Measurements from ENCODE around the gene DNMT3L. TPM values are rescaled to one million over a fixed set of nuclear protein-coding genes. Genes with fewer than 3 reads are reported as not detected.
"Not testable (repeated sequence)": the region's sequence is repeated elsewhere in the genome, so short reads cannot be mapped to it uniquely, and the experiment has no call there.

The DNMT3L gene
- total and polyA plus RNA-seq, 8 donors: not detected

DNA sequence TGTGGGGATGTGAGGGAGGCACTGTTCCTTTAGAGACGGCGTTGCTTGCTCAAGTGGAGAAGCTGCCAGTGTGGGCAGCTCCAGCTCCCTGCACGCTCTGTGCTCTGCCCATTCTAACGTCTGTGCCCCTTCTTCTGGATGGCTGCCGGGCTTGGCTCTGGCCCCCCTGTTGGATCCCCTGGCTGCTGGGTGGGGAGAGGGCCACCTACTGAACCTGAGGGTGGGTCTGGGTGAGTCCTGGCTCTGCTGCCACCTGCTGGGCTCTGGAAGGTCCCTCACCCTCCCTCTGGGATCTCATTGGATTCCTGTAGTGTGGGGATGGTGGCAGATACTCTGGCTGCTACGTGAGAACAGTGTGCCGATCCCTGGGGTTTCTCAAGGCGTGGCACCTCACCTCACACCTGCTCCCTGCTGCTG lies 43.2 kb upstream of the DNMT3L start:
- DNase-seq (no peak), FAIRE-seq (no peak), ATAC-seq (peak in 3 of 4 donors; percentile 24 to 30 (median 24))
- Histone ChIP-seq H3K27me3 (no peaks in the 10 kb centered on the region), H3K4me3 (no peak overlapping the region), H3K36me3 (no peaks in the 10 kb centered on the region), H3K4me1 (peaks cover 0 to 31% (median 5%) of the 10 kb centered on the region in 3 donors), H3K27ac (no peak overlapping the region), H3K9me3 (no peaks in the 10 kb centered on the region)
- 60 to 64% methylated on average over 8 of the region's 8 CpGs for WGBS, 2 donors
- intact Hi-C loops (cut with DNase I): no loop called here
- TF ChIP-seq, protein P1, sequence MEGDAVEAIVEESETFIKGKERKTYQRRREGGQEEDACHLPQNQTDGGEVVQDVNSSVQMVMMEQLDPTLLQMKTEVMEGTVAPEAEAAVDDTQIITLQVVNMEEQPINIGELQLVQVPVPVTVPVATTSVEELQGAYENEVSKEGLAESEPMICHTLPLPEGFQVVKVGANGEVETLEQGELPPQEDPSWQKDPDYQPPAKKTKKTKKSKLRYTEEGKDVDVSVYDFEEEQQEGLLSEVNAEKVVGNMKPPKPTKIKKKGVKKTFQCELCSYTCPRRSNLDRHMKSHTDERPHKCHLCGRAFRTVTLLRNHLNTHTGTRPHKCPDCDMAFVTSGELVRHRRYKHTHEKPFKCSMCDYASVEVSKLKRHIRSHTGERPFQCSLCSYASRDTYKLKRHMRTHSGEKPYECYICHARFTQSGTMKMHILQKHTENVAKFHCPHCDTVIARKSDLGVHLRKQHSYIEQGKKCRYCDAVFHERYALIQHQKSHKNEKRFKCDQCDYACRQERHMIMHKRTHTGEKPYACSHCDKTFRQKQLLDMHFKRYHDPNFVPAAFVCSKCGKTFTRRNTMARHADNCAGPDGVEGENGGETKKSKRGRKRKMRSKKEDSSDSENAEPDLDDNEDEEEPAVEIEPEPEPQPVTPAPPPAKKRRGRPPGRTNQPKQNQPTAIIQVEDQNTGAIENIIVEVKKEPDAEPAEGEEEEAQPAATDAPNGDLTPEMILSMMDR (IDR thresholded peaks at IDR 0.05): peak in 3 of 4 donors; percentile 17 to 43 (median 42)

- Histone ChIP-seq H3K4me1 (peaks cover 0 to 33% (median 5%) of the 10 kb centered on the region in 3 donors), H3K36me3 (no peaks in the 10 kb centered on the region), H3K4me3 (no peak overlapping the region), H3K9me3 (no peaks in the 10 kb centered on the region), H3K27me3 (no peaks in the 10 kb centered on the region), H3K27ac (peak overlapping the region in 3 of 4 donors; percentile 36 to 43 (median 42))
- FAIRE-seq: no peak
- intact Hi-C loops (cut with DNase I): no loop called here
- no peak for DNase-seq
- TF ChIP-seq, protein P1 (IDR thresholded peaks at IDR 0.05): no peak
- 77 to 80% methylated on average over 13 to 16 of the region's 16 CpGs for WGBS, 2 donors
- no peak for ATAC-seq
These were observed 42.4 kb upstream of the DNMT3L start for GRCh38 chr21:44304011-44304616.

GRCh38 chr21:44303490-44303981 lies 41.8 kb upstream of the DNMT3L start:
- DNase-seq: no peak
- peak in 2 of 4 donors; percentile 2 to 7 for ATAC-seq
- WGBS, 2 donors: 53 to 58% methylated on average over 12 of the region's 12 CpGs
- H3K9me3 ChIP-seq: no peaks in the 10 kb centered on the region
- H3K4me1 ChIP-seq: peaks cover 0 to 34% (median 5%) of the 10 kb centered on the region in 3 donors
- TF ChIP-seq, protein P1 (IDR thresholded peaks at IDR 0.05): no peak
- no peak overlapping the region for H3K4me3 ChIP-seq
- H3K36me3 ChIP-seq: no peaks in the 10 kb centered on the region
- intact Hi-C loops (cut with DNase I): no loop called here
- no peaks in the 10 kb centered on the region for H3K27me3 ChIP-seq
- FAIRE-seq: no peak
- H3K27ac ChIP-seq: peak overlapping the region in 3 of 4 donors; percentile 36 to 43 (median 42)

DNA sequence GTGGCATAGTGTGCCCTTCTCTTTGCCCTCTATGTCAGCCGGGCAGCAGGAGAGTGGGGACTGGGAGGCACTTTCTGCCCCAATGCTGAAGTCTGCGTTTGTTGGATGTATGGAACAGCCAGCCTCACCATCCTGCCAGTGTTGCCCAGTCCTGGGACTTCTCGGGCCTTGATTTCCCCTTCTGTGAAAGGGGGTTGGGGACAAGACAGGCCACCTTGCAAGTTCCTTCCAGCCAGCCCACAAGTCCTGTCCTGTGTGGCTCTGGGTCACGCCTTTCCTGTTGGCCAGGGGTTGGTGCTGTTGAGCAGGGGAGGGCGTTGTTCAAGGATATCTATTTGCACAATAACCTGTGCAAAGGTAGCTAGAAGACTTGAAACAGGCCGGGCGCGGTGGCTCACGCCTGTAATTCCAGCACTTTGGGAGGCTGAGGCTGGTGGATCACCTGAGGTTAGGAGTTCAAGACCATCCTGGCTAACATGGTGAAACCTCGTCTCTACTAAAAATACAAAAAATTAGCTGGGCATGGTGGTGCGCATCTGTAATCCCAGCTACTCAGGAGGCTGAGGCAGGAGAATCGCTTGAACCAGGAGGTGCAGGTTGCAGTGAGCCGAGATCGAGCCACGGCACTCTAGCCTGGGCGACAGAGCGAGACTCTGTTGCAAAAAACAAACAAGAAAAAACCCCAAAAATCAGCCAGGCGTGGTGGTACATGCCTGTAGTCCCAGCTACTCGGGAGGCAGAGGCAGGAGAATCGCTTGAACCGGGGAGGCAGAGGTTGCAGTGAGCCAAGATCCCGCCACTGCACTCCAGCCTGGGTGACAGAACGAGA lies 41.1 kb upstream of the DNMT3L start:
- H3K4me3 ChIP-seq, FAIRE-seq: not testable (repeated sequence)
- ATAC-seq: peak in 3 of 4 donors; percentile 24 to 47 (median 34)

DNA sequence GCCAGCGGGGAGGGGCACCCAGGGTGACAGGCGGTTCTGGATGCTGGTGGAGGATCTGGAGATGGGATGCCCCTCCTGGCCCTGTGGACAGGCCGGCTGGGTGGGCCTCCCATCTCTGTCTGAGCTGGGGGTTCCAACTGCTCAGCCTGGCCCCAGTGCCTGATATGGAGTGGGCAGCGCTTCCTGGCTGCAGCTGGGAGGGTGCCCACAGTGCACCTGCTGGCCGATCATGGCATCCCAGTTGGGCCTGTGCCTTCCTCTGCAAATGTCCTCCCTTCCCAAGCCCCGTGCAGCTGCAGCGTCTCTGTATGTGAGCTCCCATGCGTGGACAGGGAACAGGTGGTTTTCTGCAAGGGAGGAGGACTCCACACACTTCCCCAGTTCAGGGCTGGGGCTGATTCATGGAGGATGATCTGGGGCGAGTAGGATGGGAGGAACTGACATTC lies 40.3 kb upstream of the DNMT3L start:
- WGBS, 2 donors: 48% methylated on average over 9 of the region's 9 CpGs
- Histone ChIP-seq H3K4me1 (peaks cover 4 to 36% (median 5%) of the 10 kb centered on the region in 3 donors), H3K36me3 (no peaks in the 10 kb centered on the region), H3K9me3 (no peaks in the 10 kb centered on the region), H3K27ac (no peak overlapping the region), H3K27me3 (no peaks in the 10 kb centered on the region), H3K4me3 (no peak overlapping the region)
- ATAC-seq (peak; percentile 6 to 17 (median 13)), DNase-seq (peak in 2 of 6 donors; percentile 53 to 76), FAIRE-seq (no peak)
- TF ChIP-seq, protein P1 (IDR thresholded peaks at IDR 0.05): peak in 1 of 4 donors; percentile 11
- intact Hi-C loops (cut with DNase I): no loop called here

More for the DNA sequence above, 41.1 kb upstream of the DNMT3L start:
- peak in 2 of 6 donors; percentile 50 to 51 for DNase-seq
- peaks cover under 1 to 34% (median 5%) of the 10 kb centered on the region in 3 donors for H3K4me1 ChIP-seq
- intact Hi-C loops (cut with DNase I); H3K36me3 ChIP-seq; H3K9me3 ChIP-seq; H3K27me3 ChIP-seq: not testable (repeated sequence)
- peak overlapping the region in 2 of 4 donors; percentile 36 to 42 for H3K27ac ChIP-seq
- WGBS, 2 donors: 67 to 70% methylated on average over 23 of the region's 23 CpGs

Measured in pancreas (tissue), 10 donors.